ENCODE data around the gene SLC8A1.

DNA sequence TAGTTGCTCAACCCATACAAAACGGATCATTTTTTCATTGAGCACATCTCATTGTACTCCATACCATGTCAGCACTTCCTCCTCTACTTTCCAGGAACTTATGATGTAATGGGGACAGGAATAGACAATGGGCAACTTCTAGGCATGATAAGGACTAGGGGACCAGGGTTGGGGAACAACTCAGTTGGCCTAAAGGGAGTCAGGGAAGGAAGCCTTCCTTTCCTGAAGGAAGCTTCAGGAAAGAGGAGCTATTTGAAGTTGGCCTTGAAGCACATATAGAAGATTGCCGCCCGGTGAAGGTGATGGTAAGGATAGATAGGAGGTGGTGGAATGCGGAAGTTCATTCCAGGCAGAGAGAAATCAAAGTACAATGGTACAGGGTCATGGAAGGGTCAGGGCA is 283.9 kb downstream of the SLC8A1 start:
- TF ChIP-seq POLR2AphosphoS5 (IDR thresholded peaks at IDR 0.05), result peak in 2 of 3 donors; percentile 47 to 55
- TF ChIP-seq, protein P1, sequence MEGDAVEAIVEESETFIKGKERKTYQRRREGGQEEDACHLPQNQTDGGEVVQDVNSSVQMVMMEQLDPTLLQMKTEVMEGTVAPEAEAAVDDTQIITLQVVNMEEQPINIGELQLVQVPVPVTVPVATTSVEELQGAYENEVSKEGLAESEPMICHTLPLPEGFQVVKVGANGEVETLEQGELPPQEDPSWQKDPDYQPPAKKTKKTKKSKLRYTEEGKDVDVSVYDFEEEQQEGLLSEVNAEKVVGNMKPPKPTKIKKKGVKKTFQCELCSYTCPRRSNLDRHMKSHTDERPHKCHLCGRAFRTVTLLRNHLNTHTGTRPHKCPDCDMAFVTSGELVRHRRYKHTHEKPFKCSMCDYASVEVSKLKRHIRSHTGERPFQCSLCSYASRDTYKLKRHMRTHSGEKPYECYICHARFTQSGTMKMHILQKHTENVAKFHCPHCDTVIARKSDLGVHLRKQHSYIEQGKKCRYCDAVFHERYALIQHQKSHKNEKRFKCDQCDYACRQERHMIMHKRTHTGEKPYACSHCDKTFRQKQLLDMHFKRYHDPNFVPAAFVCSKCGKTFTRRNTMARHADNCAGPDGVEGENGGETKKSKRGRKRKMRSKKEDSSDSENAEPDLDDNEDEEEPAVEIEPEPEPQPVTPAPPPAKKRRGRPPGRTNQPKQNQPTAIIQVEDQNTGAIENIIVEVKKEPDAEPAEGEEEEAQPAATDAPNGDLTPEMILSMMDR (IDR thresholded peaks at IDR 0.05), result no peak
